DOHH2 (cell line): ENCODE data around the gene KAT2B.
A peak's percentile ranks its signal among the peaks of the same experiment; 100 is the strongest.
"Not testable (repeated sequence)": the region's sequence is repeated elsewhere in the genome, so short reads cannot be mapped to it uniquely, and the experiment has no call there.

Experiments used
- H3F3A ChIP-seq: fragments of 200-600 bp; sonication (generic), shearing (Covaris generic); 2 replicates; pipeline ENCODE4 v1.6.0; 2016; ENCODE audit warnings: antibody characterized with exemption, mild to moderate bottlenecking; ENCODE audit not compliant: control insufficient read depth, insufficient read depth
- H3K27ac ChIP-seq: fragments of 200-600 bp; sonication (generic); 2 replicates; pipeline ENCODE4 v1.5.1; 2014; ENCODE audit warnings: low read depth, mild to moderate bottlenecking, low read length, moderate library complexity
- H3K27me3 ChIP-seq: fragments of 200-600 bp; sonication (generic); 2 replicates; pipeline ENCODE4 v1.6.1; 2014; ENCODE audit warnings: mild to moderate bottlenecking, low read length, mixed read lengths; ENCODE audit not compliant: control insufficient read depth
- H3K36me3 ChIP-seq: fragments of 200-600 bp; sonication (generic); 2 replicates; pipeline ENCODE4 v1.6.1; 2014; ENCODE audit warnings: mild to moderate bottlenecking, low read length, moderate library complexity, mixed read lengths; ENCODE audit not compliant: control insufficient read depth
- H3K4me1 ChIP-seq: fragments of 200-600 bp; sonication (generic); 2 replicates; pipeline ENCODE4 v1.6.1; 2014; ENCODE audit warnings: mild to moderate bottlenecking, low read length, mixed read lengths; ENCODE audit not compliant: control insufficient read depth
- H3K4me2 ChIP-seq: fragments of 200-600 bp; sonication (generic); 2 replicates; pipeline ENCODE4 v1.6.0; 2014; ENCODE audit warnings: mild to moderate bottlenecking, low read length, moderate library complexity
- H3K4me3 ChIP-seq: fragments of 200-600 bp; sonication (generic); 2 replicates; pipeline ENCODE4 v1.5.1; 2014; ENCODE audit warnings: mild to moderate bottlenecking, low read length, mixed read lengths
- H3K79me2 ChIP-seq: fragments of 200-600 bp; sonication (generic); 2 replicates; pipeline ENCODE4 v1.6.1; 2014; ENCODE audit warnings: mild to moderate bottlenecking, low read length, mixed read lengths; ENCODE audit not compliant: control insufficient read depth
- H3K9me2 ChIP-seq: fragments of 200-600 bp; sonication (generic); replicated peaks from 2 replicates; pipeline ENCODE4 v1.6.1; 2014; ENCODE audit warnings: mild to moderate bottlenecking, low read length, mixed read lengths; ENCODE audit not compliant: control insufficient read depth
- H3K9me3 ChIP-seq: fragments of 200-600 bp; sonication (generic); 2 replicates; pipeline ENCODE4 v1.6.1; 2014; ENCODE audit warnings: antibody characterized with exemption, low read length, mixed read lengths; ENCODE audit not compliant: control insufficient read depth, insufficient read depth
- H4K20me1 ChIP-seq: fragments of 200-600 bp; sonication (generic); 2 replicates; pipeline ENCODE4 v1.6.0; 2014; ENCODE audit warnings: low read depth, mild to moderate bottlenecking, antibody characterized with exemption, low read length, moderate library complexity; ENCODE audit not compliant: control insufficient read depth, insufficient read depth
- EZH2phosphoT487 ChIP-seq: fragments of 200-600 bp; sonication (generic); IDR thresholded peaks from 2 replicates; pipeline ENCODE4 v1.6.1; 2017; ENCODE audit warnings: borderline replicate concordance, mild to moderate bottlenecking, antibody characterized with exemption, low read length, moderate library complexity, mixed read lengths
- TF ChIP-seq, protein P1 (sequence below): fragments of 200-600 bp; sonication (generic); IDR thresholded peaks from one replicate; pipeline ENCODE4 v1.5.1; 2014; ENCODE audit warnings: antibody characterized with exemption, mild to moderate bottlenecking, low read depth, low read length; ENCODE audit not compliant: poor library complexity, severe bottlenecking

KAT2B gene

GRCh38 chr3:20042331-20042730, 2.1 kb downstream of the KAT2B start:
- peak overlapping the region; percentile 78; the same call in 1 of the 2 replicates for H3K4me3 ChIP-seq

GRCh38 chr3:20043396-20043795, 3.1 kb downstream of the KAT2B start:
- H3K79me2 ChIP-seq = peaks cover 68% of the 10 kb centered on the region
- H3K4me1 ChIP-seq = peaks cover 50% of the 10 kb centered on the region
- H3K27ac ChIP-seq = no peak overlapping the region
- H3F3A ChIP-seq = peaks cover 12% of the 10 kb centered on the region
- peaks cover 7% of the 10 kb centered on the region; the same call in 1 of the 2 replicates for H4K20me1 ChIP-seq
- peaks cover 6% of the 10 kb centered on the region; the same call in 1 of the 2 replicates for H3K36me3 ChIP-seq
- no peaks in the 10 kb centered on the region for H3K9me3 ChIP-seq
- 0 out of 2 replicates have a peak overlapping the region, but pooled peaks have one; percentile 19 for H3K4me3 ChIP-seq
- no peaks in the 10 kb centered on the region for H3K9me2 ChIP-seq
- H3K27me3 ChIP-seq = no peaks in the 10 kb centered on the region
- TF ChIP-seq, protein P1, sequence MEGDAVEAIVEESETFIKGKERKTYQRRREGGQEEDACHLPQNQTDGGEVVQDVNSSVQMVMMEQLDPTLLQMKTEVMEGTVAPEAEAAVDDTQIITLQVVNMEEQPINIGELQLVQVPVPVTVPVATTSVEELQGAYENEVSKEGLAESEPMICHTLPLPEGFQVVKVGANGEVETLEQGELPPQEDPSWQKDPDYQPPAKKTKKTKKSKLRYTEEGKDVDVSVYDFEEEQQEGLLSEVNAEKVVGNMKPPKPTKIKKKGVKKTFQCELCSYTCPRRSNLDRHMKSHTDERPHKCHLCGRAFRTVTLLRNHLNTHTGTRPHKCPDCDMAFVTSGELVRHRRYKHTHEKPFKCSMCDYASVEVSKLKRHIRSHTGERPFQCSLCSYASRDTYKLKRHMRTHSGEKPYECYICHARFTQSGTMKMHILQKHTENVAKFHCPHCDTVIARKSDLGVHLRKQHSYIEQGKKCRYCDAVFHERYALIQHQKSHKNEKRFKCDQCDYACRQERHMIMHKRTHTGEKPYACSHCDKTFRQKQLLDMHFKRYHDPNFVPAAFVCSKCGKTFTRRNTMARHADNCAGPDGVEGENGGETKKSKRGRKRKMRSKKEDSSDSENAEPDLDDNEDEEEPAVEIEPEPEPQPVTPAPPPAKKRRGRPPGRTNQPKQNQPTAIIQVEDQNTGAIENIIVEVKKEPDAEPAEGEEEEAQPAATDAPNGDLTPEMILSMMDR = no peak
- TF ChIP-seq EZH2phosphoT487 = no peak
- H3K4me2 ChIP-seq = peak overlapping the region; percentile 38

More at GRCh38 chr3:20042331-20042730, 2.1 kb downstream of the KAT2B start:
- no peaks in the 10 kb centered on the region for H3K9me3 ChIP-seq
- no peaks in the 10 kb centered on the region for H3K9me2 ChIP-seq
- H3F3A ChIP-seq = peaks cover 12% of the 10 kb centered on the region
- peak overlapping the region; percentile 85 for H3K4me2 ChIP-seq
- H3K36me3 ChIP-seq = peaks cover 6% of the 10 kb centered on the region; the same call in 1 of the 2 replicates
- peaks cover 48% of the 10 kb centered on the region for H3K4me1 ChIP-seq
- H3K27ac ChIP-seq = no peak overlapping the region
- no peak for TF ChIP-seq EZH2phosphoT487
- TF ChIP-seq, protein P1 = no peak
- H3K27me3 ChIP-seq = no peaks in the 10 kb centered on the region
- peaks cover 7% of the 10 kb centered on the region; the same call in 1 of the 2 replicates for H4K20me1 ChIP-seq
- peaks cover 57% of the 10 kb centered on the region for H3K79me2 ChIP-seq

GRCh38 chr3:20043825-20044224, 3.6 kb downstream of the KAT2B start:
- TF ChIP-seq, protein P1 = no peak
- no peak for TF ChIP-seq EZH2phosphoT487
- H3K9me2 ChIP-seq = no peaks in the 10 kb centered on the region
- H3K4me1 ChIP-seq = peaks cover 50% of the 10 kb centered on the region
- H3F3A ChIP-seq = peaks cover 11% of the 10 kb centered on the region
- H3K4me2 ChIP-seq = peak overlapping the region; percentile 38
- no peaks in the 10 kb centered on the region for H3K27me3 ChIP-seq
- H3K36me3 ChIP-seq = peaks cover 6% of the 10 kb centered on the region; the same call in 1 of the 2 replicates
- H3K27ac ChIP-seq = no peak overlapping the region
- no peak overlapping the region for H3K4me3 ChIP-seq
- H3K79me2 ChIP-seq = peaks cover 72% of the 10 kb centered on the region
- H3K9me3 ChIP-seq = no peaks in the 10 kb centered on the region
- H4K20me1 ChIP-seq = peaks cover 7% of the 10 kb centered on the region; the same call in 1 of the 2 replicates

GRCh38 chr3:20045141-20045540, 4.9 kb downstream of the KAT2B start:
- not testable (repeated sequence) for H3K9me3 ChIP-seq, H4K20me1 ChIP-seq, H3K36me3 ChIP-seq, H3K27ac ChIP-seq, H3K4me2 ChIP-seq, H3K4me3 ChIP-seq, H3F3A ChIP-seq, H3K27me3 ChIP-seq, H3K9me2 ChIP-seq
- Histone ChIP-seq H3K4me1 (peaks cover 57% of the 10 kb centered on the region), H3K79me2 (peaks cover 84% of the 10 kb centered on the region)
